SU-DHL-6 (cell line): ENCODE measurements around the gene NOVA2.

Source experiments
- CTCF ChIP-seq: fragments of 200-600 bp; sonication (generic); IDR thresholded peaks from one replicate; pipeline ENCODE4 v1.5.1; 2017; ENCODE audit warnings: antibody characterized with exemption, mild to moderate bottlenecking, low read length, moderate library complexity; ENCODE audit not compliant: insufficient read depth, poor library complexity, severe bottlenecking
- EZH2phosphoT487 ChIP-seq: fragments of 200-600 bp; sonication (generic), shearing (Covaris generic); conservative IDR thresholded peaks from 2 replicates; pipeline ENCODE4 v1.6.1; 2018; ENCODE audit warnings: mild to moderate bottlenecking, antibody characterized with exemption, low read length, moderate library complexity, mixed read lengths

DNA sequence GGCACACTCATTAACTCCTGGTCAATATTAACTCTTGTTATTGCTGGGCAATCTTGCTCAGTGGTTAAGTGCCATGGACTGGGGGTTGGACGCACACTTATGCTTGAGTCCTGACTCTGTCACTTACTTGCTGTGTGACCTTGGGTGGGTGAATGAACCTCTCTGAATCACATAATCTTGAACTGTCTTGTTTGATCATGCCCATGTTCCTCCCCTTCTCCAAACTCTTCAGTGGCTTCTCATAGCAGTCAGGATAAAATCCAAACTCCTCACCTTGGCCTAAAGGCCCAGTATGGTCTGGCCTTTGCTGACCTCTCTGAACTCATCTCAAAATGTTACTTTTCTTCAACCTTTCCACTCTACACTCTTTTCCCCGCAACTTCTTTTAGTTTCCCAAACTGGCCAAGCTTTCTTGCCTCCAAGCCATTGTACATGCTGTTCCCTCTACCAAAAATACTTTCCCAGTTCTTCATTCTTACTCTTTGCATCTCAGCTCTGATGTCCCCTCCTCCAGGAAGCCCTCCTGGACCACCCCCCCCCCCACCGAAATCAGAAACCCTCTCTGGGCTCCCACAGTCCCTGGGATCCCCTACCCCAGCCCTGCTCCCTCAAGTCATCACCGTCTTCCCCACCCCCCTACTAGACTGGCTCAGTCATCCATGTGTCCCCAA, 73.6 kb downstream of the NOVA2 start:
- no peak for TF ChIP-seq CTCF
- no peak for TF ChIP-seq EZH2phosphoT487
